Fibroblast of peridontal ligament (primary cell): ENCODE measurements around the gene DLG1.
A peak's percentile ranks its signal among the peaks of the same experiment; 100 is the strongest.
"Not testable (repeated sequence)": the region's sequence is repeated elsewhere in the genome, so short reads cannot be mapped to it uniquely, and the experiment has no call there.

Source experiments
- DNase-seq: peaks from one replicate; pipeline ENCODE4 v3.0.0-alpha.2; 2010; ENCODE audit errors: extremely low read depth

Gene DLG1

GRCh38 chr3:197211698-197212097, 86.7 kb downstream of the DLG1 start:
- DNase-seq, result not testable (repeated sequence)

GRCh38 chr3:197209366-197210260, 88.8 kb downstream of the DLG1 start:
- no peak for DNase-seq

- no peak for DNase-seq
Observed at GRCh38 chr3:197206913-197207312, 91.5 kb downstream of the DLG1 start.

DNA sequence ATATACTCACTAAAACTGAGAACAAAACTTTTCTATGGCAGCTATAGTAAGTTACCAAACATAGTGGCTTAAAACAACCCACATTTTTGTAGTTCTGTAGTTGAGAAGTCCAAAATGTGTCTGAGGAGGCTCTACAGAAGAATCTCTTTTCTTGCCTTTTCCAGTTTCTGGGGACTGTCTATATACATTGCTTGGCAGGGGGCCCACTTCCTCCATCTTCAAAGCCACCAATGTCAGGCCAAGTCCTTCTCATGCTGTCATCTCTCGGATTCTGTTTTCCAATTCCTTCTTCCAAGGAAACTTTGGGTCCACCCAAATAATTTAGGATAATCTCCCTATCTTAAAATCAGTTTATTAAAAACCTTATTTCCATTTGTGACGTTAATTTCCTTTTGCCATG, 92.7 kb downstream of the DLG1 start:
- DNase-seq, result no peak

DNA sequence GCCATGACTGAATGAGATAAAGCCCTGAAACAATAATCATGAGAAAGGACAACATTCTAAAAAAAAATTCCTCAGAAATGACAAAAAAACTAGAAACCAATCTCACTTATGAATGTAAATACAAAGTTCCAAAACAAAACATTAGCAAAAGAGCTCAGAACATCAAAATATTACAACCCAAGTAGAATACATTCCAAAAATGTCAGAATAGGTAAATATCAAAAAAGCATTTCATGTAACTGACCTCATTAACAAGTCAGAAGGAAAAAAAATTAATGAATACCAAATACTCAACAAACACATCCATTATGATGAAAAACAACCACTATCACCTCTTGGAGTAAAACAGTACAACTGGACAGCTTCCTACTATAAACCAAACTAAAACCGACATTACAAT, 93.1 kb downstream of the DLG1 start:
- no peak for DNase-seq

- DNase-seq, result no peak
Observed at GRCh38 chr3:197204736-197205135, 93.7 kb downstream of the DLG1 start.

DNA sequence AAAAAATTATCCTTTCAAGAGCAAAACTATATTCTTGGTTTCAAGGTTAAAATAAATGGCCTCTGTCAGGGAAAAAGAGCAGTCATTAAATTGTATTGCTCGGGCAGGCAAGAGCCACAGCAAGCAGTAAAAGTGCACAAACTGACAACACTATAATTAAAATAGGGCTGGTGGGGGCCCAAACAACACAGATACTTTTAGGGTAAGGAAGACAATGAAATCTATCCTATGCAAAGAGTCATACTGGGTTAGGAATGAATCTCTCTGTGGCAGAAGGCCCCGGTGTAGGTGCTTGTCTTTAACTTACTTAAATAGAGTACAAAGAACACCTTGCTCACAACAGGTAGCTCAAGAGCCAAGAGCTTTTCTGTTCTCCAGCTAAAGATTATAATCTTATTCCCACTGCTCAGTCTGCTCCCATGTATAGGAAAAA, 94.7 kb downstream of the DLG1 start:
- no peak for DNase-seq

- DNase-seq, result peak; percentile 51
Observed at GRCh38 chr3:197202694-197203093, 95.7 kb downstream of the DLG1 start.

- DNase-seq, result no peak
Observed at GRCh38 chr3:197201791-197202452, 96.5 kb downstream of the DLG1 start.

- not testable (repeated sequence) for DNase-seq
Observed at GRCh38 chr3:197200856-197201255, 97.6 kb downstream of the DLG1 start.

DNA sequence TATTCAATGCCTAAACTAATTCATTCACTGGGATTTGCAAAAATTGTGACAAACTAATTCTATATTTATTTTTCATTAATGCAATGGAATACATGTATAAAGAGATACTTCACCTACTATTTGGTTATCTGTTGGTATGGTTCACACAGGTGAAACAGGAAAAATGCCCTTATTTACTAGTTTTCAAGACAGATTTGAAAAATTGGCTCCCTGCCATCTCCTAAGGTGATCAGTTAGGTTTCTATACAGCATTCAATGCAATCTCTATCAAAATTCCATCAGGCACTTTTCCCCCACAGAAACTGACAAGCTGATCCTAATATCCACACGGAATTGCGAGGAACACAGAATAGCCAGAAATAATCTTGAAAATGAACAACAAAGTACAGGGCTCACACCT, 101.1 kb downstream of the DLG1 start:
- DNase-seq, result no peak

- DNase-seq, result peak; percentile 70
Observed at GRCh38 chr3:197196192-197196591, 102.2 kb downstream of the DLG1 start.

GRCh38 chr3:197195326-197195725, 103.1 kb downstream of the DLG1 start:
- DNase-seq, result no peak

DNA sequence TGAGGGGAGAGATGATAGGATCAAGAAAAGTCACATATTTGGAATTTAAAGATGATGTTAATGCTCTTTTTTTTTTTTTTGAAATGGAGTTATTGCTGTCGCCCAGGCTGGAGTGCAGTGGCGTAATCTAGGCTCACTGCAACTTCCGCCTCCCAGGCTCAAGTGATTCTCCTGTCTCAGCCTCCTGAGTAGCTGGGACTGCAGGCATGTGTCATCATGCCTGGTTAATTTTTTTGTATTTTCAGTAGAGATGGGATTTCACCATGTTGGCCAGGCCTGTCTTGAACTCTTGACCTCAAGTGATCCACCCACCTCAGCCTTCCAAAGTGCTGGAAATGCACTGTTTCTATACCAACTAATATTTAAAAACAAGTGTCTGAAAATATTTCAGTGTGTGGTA, 104.7 kb downstream of the DLG1 start:
- DNase-seq, result not testable (repeated sequence)

GRCh38 chr3:197191897-197192296, 106.5 kb downstream of the DLG1 start:
- no peak for DNase-seq

DNA sequence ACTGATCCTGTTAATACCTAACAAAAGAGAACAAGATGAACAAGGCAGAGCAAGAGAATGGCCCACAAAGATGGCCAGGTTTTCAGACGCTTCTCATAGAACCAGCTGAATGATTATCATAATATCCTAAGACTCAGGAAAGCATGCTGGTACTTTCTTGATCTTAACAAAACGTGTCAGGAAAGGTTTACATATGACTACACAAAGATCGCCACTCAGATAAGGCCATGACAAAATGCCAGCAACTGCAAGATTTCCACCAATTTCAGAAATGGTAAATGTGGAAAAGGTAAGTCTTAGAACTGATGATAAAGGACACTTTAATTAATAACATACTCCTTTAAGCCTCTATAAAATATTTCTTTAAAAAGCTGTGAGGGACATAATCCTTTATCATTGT, 108.8 kb downstream of the DLG1 start:
- no peak for DNase-seq

DNA sequence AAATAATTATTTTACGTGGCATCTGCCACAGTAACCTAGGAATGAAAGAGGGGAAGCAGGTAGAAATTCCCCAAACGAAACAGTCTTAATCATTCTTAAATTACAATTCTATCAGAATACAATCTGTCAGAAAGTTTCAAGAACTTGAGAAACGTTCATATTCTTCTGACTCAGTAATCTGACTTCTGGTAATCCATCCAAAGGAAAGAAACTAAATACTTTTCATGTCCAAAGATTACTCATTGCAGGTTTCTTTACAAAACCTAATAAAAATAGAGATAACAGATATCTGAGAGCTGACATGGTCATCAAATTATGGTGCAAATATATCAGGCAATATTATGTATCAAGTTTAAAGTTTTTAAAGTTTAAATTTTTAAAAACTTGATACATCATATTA, 109.4 kb downstream of the DLG1 start:
- DNase-seq, result no peak

GRCh38 chr3:197186887-197187588, 111.4 kb downstream of the DLG1 start:
- DNase-seq, result peak; percentile 81

GRCh38 chr3:197183582-197183981, 114.8 kb downstream of the DLG1 start:
- DNase-seq, result no peak

- peak; percentile 37 for DNase-seq
Observed at GRCh38 chr3:197181741-197182140, 116.7 kb downstream of the DLG1 start.

- no peak for DNase-seq
Observed at GRCh38 chr3:197178998-197179397, 119.4 kb downstream of the DLG1 start.

GRCh38 chr3:197175503-197175902, 122.9 kb downstream of the DLG1 start:
- no peak for DNase-seq

GRCh38 chr3:197174927-197175326, 123.5 kb downstream of the DLG1 start:
- DNase-seq, result no peak
